Endothelial cell of umbilical vein (primary cell): ENCODE measurements around the gene ADCY5.

ENCODE experiments used
- CTCF ChIP-seq, 2 donors: IDR thresholded peaks; 1 replicate in 1 of 2; 2 replicates in 1 of 2; pipeline ENCODE4 v1.5.1; 2011; ENCODE audit warnings: low read length in 2 of 2, mild to moderate bottlenecking in 2 of 2, moderate library complexity in 2 of 2, control low read depth in 1 of 2, inconsistent platforms in 1 of 2, low read depth in 1 of 2; ENCODE audit not compliant: insufficient read depth in 1 of 2; ENCODE audit errors: extremely low read depth in 1 of 2
- EZH2 ChIP-seq: IDR thresholded peaks from 2 replicates; pipeline ENCODE4 v1.6.1; 2012; ENCODE audit warnings: borderline replicate concordance, low read depth, mild to moderate bottlenecking, moderate library complexity, low read length, inconsistent platforms; ENCODE audit not compliant: severe bottlenecking
- FOS ChIP-seq: IDR thresholded peaks from 2 replicates; pipeline ENCODE4 v1.6.1; 2011; ENCODE audit warnings: mild to moderate bottlenecking, low read length, moderate library complexity, borderline replicate concordance; ENCODE audit not compliant: insufficient read depth
- JUN ChIP-seq: IDR thresholded peaks from 2 replicates; pipeline ENCODE4 v1.6.1; 2011; ENCODE audit warnings: borderline replicate concordance, low read depth; ENCODE audit not compliant: insufficient read length, insufficient read depth
- MAX ChIP-seq: IDR thresholded peaks from 2 replicates; pipeline ENCODE4 v1.6.1; 2011; ENCODE audit not compliant: insufficient read depth, insufficient read length
- POLR2A ChIP-seq: IDR thresholded peaks from 2 replicates; pipeline ENCODE4 v1.6.1; 2012; ENCODE audit warnings: low read depth, mild to moderate bottlenecking, control low read depth, low read length
- POLR2AphosphoS5 ChIP-seq: IDR thresholded peaks from 2 replicates; pipeline ENCODE4 v1.6.1; 2012; ENCODE audit warnings: low read depth, mild to moderate bottlenecking, control low read depth, low read length, moderate library complexity; ENCODE audit not compliant: insufficient read depth

GRCh38 chr3:123397050-123397590 is 51.8 kb downstream of the ADCY5 start:
- TF ChIP-seq CTCF (IDR thresholded peaks at IDR 0.05; ENCODE audit: extremely low read depth in 1 of 2, insufficient read depth in 1 of 2, low read depth in 1 of 2, low read length in 2 of 2) (no peak), POLR2A (no peak), JUN (no peak), FOS (no peak), POLR2AphosphoS5 (no peak), EZH2 (no peak), MAX (no peak)
